ENCODE data around the gene SYTL3.

- TF ChIP-seq TAF1 (IDR thresholded peaks at IDR 0.05; ENCODE audit: low read depth, low read length) (no peak), POLR2A (IDR thresholded peaks at IDR 0.05; ENCODE audit: low read depth, low read length) (no peak), POLR2AphosphoS5 (IDR thresholded peaks at IDR 0.05; ENCODE audit: low read depth, low read length) (no peak), SPI1 (IDR thresholded peaks at IDR 0.05; ENCODE audit: low read depth, low read length) (no peak), POU2F2 (IDR thresholded peaks at IDR 0.05; ENCODE audit: low read depth, low read length) (no peak)
Measured at GRCh38 chr6:158622545-158623190, 27.2 kb upstream of the SYTL3 start.
